Measurements from ENCODE around the gene ALCAM.

- no peak for TF ChIP-seq TCF7L2 (IDR thresholded peaks at IDR 0.05; ENCODE audit: low read depth, low read length)
- TF ChIP-seq, protein P1, sequence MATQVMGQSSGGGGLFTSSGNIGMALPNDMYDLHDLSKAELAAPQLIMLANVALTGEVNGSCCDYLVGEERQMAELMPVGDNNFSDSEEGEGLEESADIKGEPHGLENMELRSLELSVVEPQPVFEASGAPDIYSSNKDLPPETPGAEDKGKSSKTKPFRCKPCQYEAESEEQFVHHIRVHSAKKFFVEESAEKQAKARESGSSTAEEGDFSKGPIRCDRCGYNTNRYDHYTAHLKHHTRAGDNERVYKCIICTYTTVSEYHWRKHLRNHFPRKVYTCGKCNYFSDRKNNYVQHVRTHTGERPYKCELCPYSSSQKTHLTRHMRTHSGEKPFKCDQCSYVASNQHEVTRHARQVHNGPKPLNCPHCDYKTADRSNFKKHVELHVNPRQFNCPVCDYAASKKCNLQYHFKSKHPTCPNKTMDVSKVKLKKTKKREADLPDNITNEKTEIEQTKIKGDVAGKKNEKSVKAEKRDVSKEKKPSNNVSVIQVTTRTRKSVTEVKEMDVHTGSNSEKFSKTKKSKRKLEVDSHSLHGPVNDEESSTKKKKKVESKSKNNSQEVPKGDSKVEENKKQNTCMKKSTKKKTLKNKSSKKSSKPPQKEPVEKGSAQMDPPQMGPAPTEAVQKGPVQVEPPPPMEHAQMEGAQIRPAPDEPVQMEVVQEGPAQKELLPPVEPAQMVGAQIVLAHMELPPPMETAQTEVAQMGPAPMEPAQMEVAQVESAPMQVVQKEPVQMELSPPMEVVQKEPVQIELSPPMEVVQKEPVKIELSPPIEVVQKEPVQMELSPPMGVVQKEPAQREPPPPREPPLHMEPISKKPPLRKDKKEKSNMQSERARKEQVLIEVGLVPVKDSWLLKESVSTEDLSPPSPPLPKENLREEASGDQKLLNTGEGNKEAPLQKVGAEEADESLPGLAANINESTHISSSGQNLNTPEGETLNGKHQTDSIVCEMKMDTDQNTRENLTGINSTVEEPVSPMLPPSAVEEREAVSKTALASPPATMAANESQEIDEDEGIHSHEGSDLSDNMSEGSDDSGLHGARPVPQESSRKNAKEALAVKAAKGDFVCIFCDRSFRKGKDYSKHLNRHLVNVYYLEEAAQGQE (IDR thresholded peaks at IDR 0.05; ENCODE audit: insufficient read depth in 1 of 2, low read depth in 2 of 2, low read length in 1 of 2), result no peak
These were observed 6.7 kb downstream of the ALCAM start for GRCh38 chr3:105373383-105373782.

Measured in Panc1 (cell line).